Right atrium auricular region (tissue), 2 donors: ENCODE results near the gene ACYP1. TPM values are rescaled to one million over a fixed set of nuclear protein-coding genes. Genes with fewer than 3 reads are reported as not detected.
"Not testable (repeated sequence)": the region's sequence is repeated elsewhere in the genome, so short reads cannot be mapped to it uniquely, and the experiment has no call there.

Experiments
- DNase-seq: peaks from one replicate; pipeline ENCODE4 v3.0.0-alpha.2; 2019; ENCODE audit warnings: low spot score
- H3K27ac ChIP-seq, 2 donors: fragments of 200-600 bp; sonication (generic); 1 replicate in 1 of 2; 2 replicates in 1 of 2; pipeline ENCODE4 v1.5.1; 2016 to 2019
- H3K27me3 ChIP-seq, 2 donors: fragments of 200-600 bp; sonication (generic); one replicate each; pipeline versions ENCODE4 v1.5.1 to v1.6.0; 2017 to 2019
- H3K36me3 ChIP-seq: fragments of 200-600 bp; sonication (generic); one replicate; pipeline ENCODE4 v1.5.1; 2016
- H3K4me1 ChIP-seq, 2 donors: fragments of 200-600 bp; sonication (generic); one replicate each; pipeline versions ENCODE4 v1.5.1 to v1.6.0; 2017 to 2019
- H3K4me3 ChIP-seq, 2 donors: fragments of 200-600 bp; sonication (generic); 1 replicate in 1 of 2; 2 replicates in 1 of 2; pipeline ENCODE4 v1.5.1; 2017 to 2019; ENCODE audit warnings: mild to moderate bottlenecking in 1 of 2, moderate library complexity in 1 of 2
- H3K9me3 ChIP-seq, 2 donors: fragments of 200-600 bp; sonication (generic); one replicate each; pipeline ENCODE4 v1.5.1; 2019
- total RNA-seq, 2 donors: library from RNA; depleted of rRNA; stranded (reverse); fragments of >200 nt; gene quantifications; one replicate each; pipeline ENCODE4 v1.1.0, GENCODE V29; 2016
- TF ChIP-seq, protein P1 (sequence below), 2 donors: fragments of 200-600 bp; sonication (generic); IDR thresholded peaks; one replicate each; pipeline ENCODE4 v1.5.1; 2019; ENCODE audit warnings: antibody characterized with exemption in 2 of 2

Gene ACYP1
- total RNA-seq, 2 donors from 2014 or later, result 11.0 to 19.5 TPM

DNA sequence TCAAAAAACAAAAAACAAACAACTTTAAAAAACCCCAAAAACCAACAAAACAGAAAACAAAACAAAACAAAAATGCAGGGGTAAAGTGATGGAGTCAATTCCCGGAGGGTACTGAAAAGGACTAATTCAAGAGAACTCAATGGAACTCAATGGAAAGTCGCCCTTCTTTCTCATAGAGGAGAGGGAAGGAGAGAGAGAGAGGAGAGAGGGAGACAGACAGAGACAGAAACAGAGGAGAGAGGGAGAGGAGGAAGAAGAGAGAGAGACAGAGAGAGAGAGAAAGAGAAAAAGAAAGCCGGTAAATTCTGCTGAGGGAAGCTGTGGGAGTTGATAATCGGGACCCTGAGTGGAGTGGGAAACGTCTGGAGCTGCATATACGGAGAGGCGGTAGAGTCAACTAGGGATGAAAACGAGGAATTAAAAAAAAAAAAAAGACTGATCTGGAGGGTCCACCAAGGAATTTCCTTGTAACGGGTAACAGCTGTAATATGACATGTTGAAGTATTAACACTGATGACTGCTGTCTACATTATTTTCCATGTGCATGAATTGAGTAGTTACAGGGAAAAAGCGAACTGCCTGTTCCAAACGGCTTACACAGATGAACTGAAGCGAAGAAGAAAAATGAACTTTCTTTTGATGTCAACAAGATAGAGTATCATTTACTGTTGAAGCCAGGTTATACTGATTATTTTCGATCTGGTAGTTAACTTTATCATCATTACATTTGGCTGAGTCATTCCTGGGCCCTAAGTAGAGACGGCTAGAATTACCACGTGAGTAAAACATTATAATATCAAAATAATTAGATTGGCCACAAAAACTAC lies 4.7 kb upstream of the ACYP1 start:
- no peaks in the 10 kb centered on the region for H3K27me3 ChIP-seq
- peaks cover 0 to 33% of the 10 kb centered on the region in 2 donors for H3K4me1 ChIP-seq
- peak overlapping the region; percentile 88 to 95 for H3K27ac ChIP-seq
- TF ChIP-seq, protein P1, sequence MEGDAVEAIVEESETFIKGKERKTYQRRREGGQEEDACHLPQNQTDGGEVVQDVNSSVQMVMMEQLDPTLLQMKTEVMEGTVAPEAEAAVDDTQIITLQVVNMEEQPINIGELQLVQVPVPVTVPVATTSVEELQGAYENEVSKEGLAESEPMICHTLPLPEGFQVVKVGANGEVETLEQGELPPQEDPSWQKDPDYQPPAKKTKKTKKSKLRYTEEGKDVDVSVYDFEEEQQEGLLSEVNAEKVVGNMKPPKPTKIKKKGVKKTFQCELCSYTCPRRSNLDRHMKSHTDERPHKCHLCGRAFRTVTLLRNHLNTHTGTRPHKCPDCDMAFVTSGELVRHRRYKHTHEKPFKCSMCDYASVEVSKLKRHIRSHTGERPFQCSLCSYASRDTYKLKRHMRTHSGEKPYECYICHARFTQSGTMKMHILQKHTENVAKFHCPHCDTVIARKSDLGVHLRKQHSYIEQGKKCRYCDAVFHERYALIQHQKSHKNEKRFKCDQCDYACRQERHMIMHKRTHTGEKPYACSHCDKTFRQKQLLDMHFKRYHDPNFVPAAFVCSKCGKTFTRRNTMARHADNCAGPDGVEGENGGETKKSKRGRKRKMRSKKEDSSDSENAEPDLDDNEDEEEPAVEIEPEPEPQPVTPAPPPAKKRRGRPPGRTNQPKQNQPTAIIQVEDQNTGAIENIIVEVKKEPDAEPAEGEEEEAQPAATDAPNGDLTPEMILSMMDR (IDR thresholded peaks at IDR 0.05), result no peak
- DNase-seq, result no peak
- peak overlapping the region; percentile 47 to 52 for H3K4me3 ChIP-seq
- H3K9me3 ChIP-seq, result no peaks in the 10 kb centered on the region
- H3K36me3 ChIP-seq, result no peaks in the 10 kb centered on the region

DNA sequence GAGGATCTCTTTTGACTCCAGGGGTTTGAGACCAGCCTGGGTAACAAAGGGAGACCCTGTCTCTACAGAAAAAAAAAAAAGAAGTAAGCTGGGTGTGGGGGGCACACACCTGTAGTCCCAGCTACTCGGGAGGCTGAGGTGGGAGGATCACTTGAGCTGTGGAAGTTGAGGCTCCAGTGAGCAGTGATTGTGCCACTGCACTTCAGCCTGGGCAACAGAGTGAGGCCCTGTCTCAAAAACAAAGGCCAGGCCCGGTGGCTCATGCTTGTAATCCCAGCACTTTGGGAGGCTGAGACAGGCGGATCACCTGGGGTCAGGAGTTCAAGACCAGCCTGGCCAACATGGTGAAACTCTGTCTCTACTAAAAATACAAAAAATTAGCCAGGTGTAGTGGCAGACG lies 3.9 kb upstream of the ACYP1 start:
- H3K36me3 ChIP-seq, DNase-seq, H3K9me3 ChIP-seq, H3K27me3 ChIP-seq: not testable (repeated sequence)
- Histone ChIP-seq H3K27ac (peak overlapping the region; percentile 88 to 95), H3K4me1 (peaks cover 0 to 39% of the 10 kb centered on the region in 2 donors), H3K4me3 (peak overlapping the region in 1 of 2 donors; percentile 52)

DNA sequence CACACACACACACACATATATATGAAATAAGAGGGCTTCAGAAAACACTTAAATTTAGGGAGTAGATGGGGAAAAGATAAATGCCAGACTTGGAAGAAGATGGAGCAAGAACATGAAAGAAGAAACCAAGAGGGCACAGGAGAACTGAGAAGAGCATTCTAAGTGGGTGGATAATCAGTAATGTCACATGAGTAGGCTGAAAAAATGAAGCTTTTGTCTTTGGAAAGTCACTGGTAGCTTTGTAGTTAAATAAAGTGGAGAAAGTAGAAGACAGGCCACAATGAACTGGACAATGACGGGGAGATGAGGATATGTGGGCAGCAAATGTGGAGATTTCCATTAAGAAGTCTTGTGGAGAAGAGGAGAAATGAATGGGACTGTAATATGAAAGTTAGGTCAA lies 3.4 kb upstream of the ACYP1 start:
- Histone ChIP-seq H3K4me3 (no peak overlapping the region), H3K27ac (peak overlapping the region in 1 of 2 donors; percentile 88)

DNA sequence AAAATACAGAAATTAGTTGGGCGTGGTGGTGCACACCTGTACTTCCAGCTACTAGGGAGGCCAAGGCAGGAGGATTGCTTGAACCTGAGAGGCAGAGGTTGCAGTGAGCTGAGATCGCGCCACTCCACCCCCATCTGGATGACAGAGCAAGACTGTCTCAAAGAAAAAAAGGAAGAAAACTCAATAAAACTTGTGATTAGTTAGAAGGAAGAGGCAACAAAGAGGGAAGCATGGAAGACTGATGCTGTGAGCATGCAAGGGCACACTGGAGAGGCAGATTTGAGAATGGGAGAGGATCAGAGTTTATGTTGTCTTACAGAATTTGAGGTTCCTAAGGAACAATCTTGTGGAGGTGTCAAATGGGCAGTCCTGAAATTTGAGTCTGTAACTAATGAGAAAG lies 2.9 kb upstream of the ACYP1 start:
- peaks cover 0 to 39% of the 10 kb centered on the region in 2 donors for H3K4me1 ChIP-seq
- no peak overlapping the region for H3K27ac ChIP-seq
- no peak overlapping the region for H3K4me3 ChIP-seq

More for the DNA sequence above, 3.4 kb upstream of the ACYP1 start:
- Histone ChIP-seq H3K36me3 (no peaks in the 10 kb centered on the region), H3K9me3 (no peaks in the 10 kb centered on the region), H3K4me1 (peaks cover 0 to 39% of the 10 kb centered on the region in 2 donors), H3K27me3 (no peaks in the 10 kb centered on the region)
- TF ChIP-seq, protein P1 (IDR thresholded peaks at IDR 0.05), result no peak
- DNase-seq, result no peak

DNA sequence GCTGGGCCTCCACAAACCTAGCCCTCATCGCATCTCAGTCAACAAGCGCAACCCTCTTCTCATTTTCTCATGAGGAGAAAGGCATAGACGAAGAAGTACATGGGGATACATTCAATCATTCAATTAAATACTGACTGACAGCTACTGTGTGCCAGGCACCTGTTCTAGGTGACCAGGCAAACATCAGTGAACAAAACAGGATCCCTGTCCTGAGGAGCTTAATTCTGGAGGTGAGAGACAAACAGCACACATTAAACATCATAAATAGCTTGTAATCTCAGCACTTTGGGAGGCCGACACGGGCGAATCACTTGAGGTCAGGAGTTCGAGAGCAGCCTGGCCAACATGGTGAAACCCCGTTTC lies 362 bp upstream of the ACYP1 start:
- Histone ChIP-seq H3K4me3 (peak overlapping the region; percentile 74 to 92), H3K27me3 (no peaks in the 10 kb centered on the region), H3K36me3 (no peaks in the 10 kb centered on the region), H3K4me1 (peaks cover 0 to 29% of the 10 kb centered on the region in 2 donors), H3K9me3 (no peaks in the 10 kb centered on the region), H3K27ac (peak overlapping the region in 1 of 2 donors; percentile 75)
- TF ChIP-seq, protein P1 (IDR thresholded peaks at IDR 0.05), result no peak
- no peak for DNase-seq

More for the DNA sequence above, 2.9 kb upstream of the ACYP1 start:
- TF ChIP-seq, protein P1 (IDR thresholded peaks at IDR 0.05), result no peak
- Histone ChIP-seq H3K9me3 (no peaks in the 10 kb centered on the region), H3K27me3 (no peaks in the 10 kb centered on the region), H3K36me3 (no peaks in the 10 kb centered on the region)
- DNase-seq, result no peak

DNA sequence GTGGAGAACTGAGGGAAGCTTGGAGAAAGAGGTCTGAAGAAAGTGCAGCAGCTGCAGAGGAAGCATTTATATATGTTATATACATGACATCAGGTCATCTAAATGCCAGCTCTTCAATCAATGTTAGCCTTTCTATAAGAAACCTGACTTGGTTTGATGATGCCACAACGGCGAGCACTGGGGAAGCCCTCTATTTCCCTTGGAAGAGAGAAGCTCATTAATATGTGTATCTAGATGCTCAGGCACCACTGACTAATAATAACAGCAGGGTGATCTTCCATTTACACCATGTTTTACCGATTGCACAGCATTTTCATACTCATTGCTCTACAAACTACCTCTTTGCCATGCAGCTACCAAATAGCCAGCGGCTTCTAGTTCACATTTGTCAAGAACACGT lies 811 bp downstream of the ACYP1 start:
- Histone ChIP-seq H3K4me1 (peaks cover 0 to 22% of the 10 kb centered on the region in 2 donors), H3K27me3 (no peaks in the 10 kb centered on the region), H3K36me3 (no peaks in the 10 kb centered on the region), H3K9me3 (no peaks in the 10 kb centered on the region), H3K4me3 (peak overlapping the region; percentile 74 to 92), H3K27ac (no peak overlapping the region)
- DNase-seq, result no peak
- TF ChIP-seq, protein P1 (IDR thresholded peaks at IDR 0.05), result no peak
